GM12873 (cell line): Measurements from ENCODE around the gene SYCE3.

Experiments
- TF ChIP-seq, protein P1 (sequence below): IDR thresholded peaks from 2 replicates; pipeline ENCODE4 v1.5.1; 2012; ENCODE audit warnings: low read depth, mild to moderate bottlenecking, moderate library complexity, low read length, control low read depth; ENCODE audit not compliant: insufficient read depth; ENCODE audit errors: missing control alignments

Gene SYCE3

DNA sequence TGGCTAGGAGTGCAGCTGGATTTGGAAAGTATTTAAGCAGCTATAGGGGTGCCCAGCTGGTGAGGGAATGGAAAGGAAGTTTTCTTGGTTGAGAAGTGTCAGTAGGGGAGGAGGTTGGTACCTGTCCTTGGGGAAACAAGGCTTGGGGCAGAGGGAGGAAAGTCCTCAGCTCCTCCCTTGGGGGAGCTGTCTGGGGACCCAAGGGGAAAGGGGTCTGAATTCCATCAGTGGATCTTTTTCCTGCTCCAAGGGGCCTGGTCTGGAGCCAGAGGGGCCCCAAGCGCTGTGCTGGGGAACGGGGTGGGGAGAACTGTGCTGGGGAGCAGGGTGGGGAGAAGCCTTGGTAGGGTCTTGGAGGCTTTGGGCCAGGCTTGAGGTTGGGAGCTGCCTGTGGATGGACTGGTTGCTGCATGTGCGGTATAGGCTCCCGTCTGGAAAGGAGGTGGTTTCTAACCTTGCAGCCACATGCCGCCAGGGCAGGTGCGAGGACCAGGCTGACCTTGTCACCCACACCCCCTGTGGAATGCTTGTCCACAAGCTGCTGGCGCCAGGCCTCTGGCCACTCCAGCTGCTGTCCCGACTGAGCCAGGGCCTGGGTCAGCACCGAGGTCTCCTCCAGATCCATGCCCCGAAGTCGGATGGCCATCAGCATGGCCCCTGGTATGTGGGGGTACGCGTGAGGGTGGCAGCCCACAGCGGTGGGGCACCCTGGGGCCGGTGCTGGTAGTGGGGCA lies 33.9 kb downstream of the SYCE3 start:
- TF ChIP-seq, protein P1, sequence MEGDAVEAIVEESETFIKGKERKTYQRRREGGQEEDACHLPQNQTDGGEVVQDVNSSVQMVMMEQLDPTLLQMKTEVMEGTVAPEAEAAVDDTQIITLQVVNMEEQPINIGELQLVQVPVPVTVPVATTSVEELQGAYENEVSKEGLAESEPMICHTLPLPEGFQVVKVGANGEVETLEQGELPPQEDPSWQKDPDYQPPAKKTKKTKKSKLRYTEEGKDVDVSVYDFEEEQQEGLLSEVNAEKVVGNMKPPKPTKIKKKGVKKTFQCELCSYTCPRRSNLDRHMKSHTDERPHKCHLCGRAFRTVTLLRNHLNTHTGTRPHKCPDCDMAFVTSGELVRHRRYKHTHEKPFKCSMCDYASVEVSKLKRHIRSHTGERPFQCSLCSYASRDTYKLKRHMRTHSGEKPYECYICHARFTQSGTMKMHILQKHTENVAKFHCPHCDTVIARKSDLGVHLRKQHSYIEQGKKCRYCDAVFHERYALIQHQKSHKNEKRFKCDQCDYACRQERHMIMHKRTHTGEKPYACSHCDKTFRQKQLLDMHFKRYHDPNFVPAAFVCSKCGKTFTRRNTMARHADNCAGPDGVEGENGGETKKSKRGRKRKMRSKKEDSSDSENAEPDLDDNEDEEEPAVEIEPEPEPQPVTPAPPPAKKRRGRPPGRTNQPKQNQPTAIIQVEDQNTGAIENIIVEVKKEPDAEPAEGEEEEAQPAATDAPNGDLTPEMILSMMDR, result no peak

DNA sequence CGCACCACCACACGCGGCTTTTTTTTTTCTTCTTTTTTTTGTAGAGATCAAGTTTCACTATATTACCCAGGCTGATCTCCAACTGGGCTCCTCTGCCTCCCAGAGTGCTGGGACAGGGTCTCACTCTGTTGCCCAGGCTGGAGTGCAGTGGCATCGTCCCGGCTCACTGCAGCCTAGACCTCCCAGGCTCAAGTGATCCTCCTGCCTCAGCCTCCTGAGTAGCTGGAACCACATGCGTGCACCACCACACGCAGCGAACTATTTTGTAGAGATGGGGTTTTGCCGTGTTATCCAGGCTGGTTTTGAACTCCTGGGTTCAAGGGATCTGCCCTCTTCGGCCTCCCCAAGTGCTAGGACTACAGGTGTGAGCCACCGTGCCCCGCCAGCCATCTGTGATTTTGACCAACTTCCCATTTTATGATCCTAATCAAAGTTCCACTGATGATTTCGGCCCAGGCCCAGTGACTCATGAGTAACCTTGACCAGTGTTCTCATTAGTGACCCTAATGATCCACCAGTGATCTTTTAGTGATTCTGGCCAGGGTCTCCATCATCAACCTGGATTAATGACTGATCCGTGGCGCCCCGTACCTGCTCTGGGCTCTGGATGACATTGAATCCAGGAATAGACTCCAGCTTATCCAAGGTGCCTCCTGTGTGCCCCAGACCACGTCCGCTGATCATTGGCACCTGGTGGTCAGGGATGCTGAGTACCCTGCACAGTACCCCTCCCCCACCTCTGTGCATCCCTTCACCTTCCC lies 34.6 kb downstream of the SYCE3 start:
- TF ChIP-seq, protein P1, result no peak

GRCh38 chr22:50526834-50527801 lies 35.6 kb downstream of the SYCE3 start:
- TF ChIP-seq, protein P1, result no peak

DNA sequence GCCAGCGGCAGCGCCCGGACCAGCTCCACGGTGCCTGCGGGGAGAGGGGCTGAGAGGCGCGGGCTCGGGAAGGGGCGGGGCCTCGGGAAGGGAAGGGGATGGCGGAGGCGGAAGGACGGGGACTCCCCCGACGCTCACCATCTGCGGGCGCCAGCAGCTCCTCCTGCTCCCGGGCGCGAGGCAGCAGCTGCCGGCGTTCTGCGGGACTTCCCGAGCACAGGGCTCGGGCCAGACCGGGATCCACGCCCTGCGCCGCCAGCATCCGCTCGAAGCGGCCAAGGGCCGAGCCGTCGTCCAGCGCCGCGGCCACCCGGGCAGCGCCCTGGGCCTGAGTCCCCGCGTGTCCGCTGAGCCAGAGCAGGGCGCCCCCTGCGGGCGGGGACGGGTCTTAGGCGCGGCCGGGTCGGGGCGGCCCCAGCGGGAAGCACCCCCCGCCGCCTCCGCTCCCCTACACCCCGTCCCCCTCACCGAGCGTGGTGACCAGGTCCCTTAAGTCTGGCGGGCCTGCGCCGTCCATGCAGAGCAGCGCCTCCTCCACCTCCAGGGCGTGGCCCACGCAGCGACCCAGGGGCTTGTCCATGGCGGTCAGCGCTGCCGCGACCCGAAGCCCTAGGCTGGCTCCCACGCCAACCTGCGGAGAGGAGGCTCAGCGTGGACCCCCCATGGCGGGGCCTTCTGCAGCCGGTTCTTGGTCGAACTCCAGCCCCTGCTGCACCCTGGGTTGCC lies 36.4 kb downstream of the SYCE3 start:
- TF ChIP-seq, protein P1, result peak; percentile 77

DNA sequence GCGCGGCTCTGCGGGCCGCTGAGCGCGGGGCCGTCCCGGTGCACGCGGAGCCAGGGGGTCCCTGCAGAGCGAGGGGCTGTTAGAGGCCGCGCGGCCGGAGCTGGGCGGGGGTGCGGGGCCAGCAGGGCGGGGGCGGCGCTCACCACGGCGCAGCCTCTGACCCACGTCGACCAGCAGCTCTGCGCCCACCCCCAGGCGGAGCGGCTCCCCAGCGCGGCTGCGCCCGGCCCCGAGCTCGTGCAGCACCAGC lies 36.9 kb downstream of the SYCE3 start:
- TF ChIP-seq, protein P1, result no peak

GRCh38 chr22:50525104-50525857 lies 37.4 kb downstream of the SYCE3 start, which contains the start of gene SCO2:
Gene SCO2 (minus strand): TSS chr22:50525598. CDS start chr22:50524411, 1,187 bp downstream.
- TF ChIP-seq, protein P1, result peak; percentile 63
